Measurements from ENCODE around the gene ATP10B.

- TF ChIP-seq ZNF274 (IDR thresholded peaks at IDR 0.05; ENCODE audit: low read depth, low read length) (no peak), SUZ12 (IDR thresholded peaks at IDR 0.05; ENCODE audit: extremely low read depth, insufficient read depth, insufficient read length) (no peak), YY1 (IDR thresholded peaks at IDR 0.05; ENCODE audit: insufficient read depth, insufficient read length) (no peak)
These were observed 14.0 kb downstream of the ATP10B start for GRCh38 chr5:160837749-160838593.
